OCI-LY1 (cell line): ENCODE results near the gene PCDHGB4.

Experiments used
- H2AFZ ChIP-seq: fragments of 200-600 bp; sonication (generic), shearing (Covaris generic); 2 replicates; pipeline ENCODE4 v1.6.0; 2014; ENCODE audit warnings: antibody characterized with exemption, mild to moderate bottlenecking, low read length
- H3F3A ChIP-seq: fragments of 200-600 bp; sonication (generic), shearing (Covaris generic); 2 replicates; pipeline ENCODE4 v1.6.0; 2014; ENCODE audit warnings: mild to moderate bottlenecking, antibody characterized with exemption, low read length, moderate library complexity; ENCODE audit not compliant: insufficient read depth
- H3K27ac ChIP-seq: fragments of 200-600 bp; sonication (generic); 2 replicates; pipeline ENCODE4 v1.5.1; 2014; ENCODE audit warnings: low read length, mixed run types, mild to moderate bottlenecking, low read depth; ENCODE audit not compliant: poor library complexity, severe bottlenecking
- H3K27me3 ChIP-seq: fragments of 200-600 bp; sonication (generic); 2 replicates; pipeline ENCODE4 v1.6.0; 2014; ENCODE audit warnings: antibody characterized with exemption, mild to moderate bottlenecking, low read length, moderate library complexity; ENCODE audit not compliant: insufficient read depth
- H3K36me3 ChIP-seq: fragments of 200-600 bp; sonication (generic); 2 replicates; pipeline ENCODE4 v1.6.1; 2014; ENCODE audit warnings: mild to moderate bottlenecking, antibody characterized with exemption, low read length, moderate library complexity, mixed read lengths; ENCODE audit not compliant: insufficient read depth
- H3K4me1 ChIP-seq: fragments of 200-600 bp; sonication (generic); 2 replicates; pipeline ENCODE4 v1.5.1; 2014; ENCODE audit warnings: mild to moderate bottlenecking, low read length, moderate library complexity; ENCODE audit not compliant: insufficient read depth, severe bottlenecking
- H3K4me2 ChIP-seq: fragments of 200-600 bp; sonication (generic), shearing (Covaris generic); 2 replicates; pipeline ENCODE4 v1.6.1; 2014; ENCODE audit warnings: low read length
- H3K4me3 ChIP-seq: fragments of 200-600 bp; sonication (generic); 2 replicates; pipeline ENCODE4 v1.5.1; 2014; ENCODE audit warnings: low read length, low read depth, mild to moderate bottlenecking, mixed read lengths; ENCODE audit not compliant: poor library complexity, severe bottlenecking
- H3K79me2 ChIP-seq: fragments of 200-600 bp; shearing (Covaris generic); 2 replicates; pipeline ENCODE4 v1.6.1; 2016; ENCODE audit warnings: mixed run types, low read length, mixed read lengths; ENCODE audit not compliant: insufficient read depth
- H3K9ac ChIP-seq: fragments of 200-600 bp; sonication (generic), shearing (Covaris generic); 2 replicates; pipeline ENCODE4 v1.6.1; 2014; ENCODE audit warnings: mild to moderate bottlenecking, low read length, mixed read lengths
- H3K9me2 ChIP-seq: fragments of 200-600 bp; sonication (generic), shearing (Covaris generic); 2 replicates; pipeline ENCODE4 v1.6.1; 2014; ENCODE audit warnings: low read depth, mild to moderate bottlenecking, low read length, mixed read lengths
- H3K9me3 ChIP-seq: fragments of 200-600 bp; shearing (Covaris generic); 2 replicates; pipeline ENCODE4 v1.6.1; 2014; ENCODE audit warnings: low read length, mixed read lengths
- H4K20me1 ChIP-seq: fragments of 200-600 bp; sonication (generic), shearing (Covaris generic); 2 replicates; pipeline ENCODE4 v1.6.0; 2016; ENCODE audit warnings: mild to moderate bottlenecking, low read length; ENCODE audit not compliant: insufficient read depth
- CTCF ChIP-seq: fragments of 200-600 bp; sonication (generic), shearing (Covaris generic); IDR thresholded peaks from 2 replicates; pipeline ENCODE4 v1.5.1; 2017; ENCODE audit warnings: mild to moderate bottlenecking, antibody characterized with exemption, low read length, moderate library complexity, mixed read lengths
- EZH2 ChIP-seq: fragments of 200-600 bp; sonication (generic), shearing (Covaris generic); IDR thresholded peaks from 2 replicates; pipeline ENCODE4 v1.8.0; 2017; ENCODE audit warnings: borderline replicate concordance, mixed run types, mild to moderate bottlenecking, antibody characterized with exemption, low read length, moderate library complexity, mixed read lengths

The PCDHGB4 gene

GRCh38 chr5:141363952-141364660 is 23.4 kb upstream of the PCDHGB4 start, which contains the start of gene PCDHGA5:
TSS of gene PCDHGA5 (plus strand) at chr5:141364162. CDS start at chr5:141364331, 169 bp downstream.
- Histone ChIP-seq H3K9me2 (no peaks in the 10 kb centered on the region), H3K36me3 (no peaks in the 10 kb centered on the region), H3K4me3 (no peak within 1 kb of the TSS), H3F3A (no peaks in the 10 kb centered on the region), H3K4me1 (no peaks in the 10 kb centered on the region), H3K9me3 (peaks cover 37% of the 10 kb centered on the region), H3K27ac (no peak within 1 kb of the TSS), H2AFZ (no peak within 1 kb of the TSS), H3K27me3 (no peaks in the 10 kb centered on the region), H3K4me2 (no peak within 1 kb of the TSS), H4K20me1 (no peaks in the 10 kb centered on the region), H3K79me2 (no peaks in the 10 kb centered on the region), H3K9ac (no peak within 1 kb of the TSS)
- TF ChIP-seq EZH2 (no peak), CTCF (no peak)

GRCh38 chr5:141366016-141366896 is 21.2 kb upstream of the PCDHGB4 start:
- Histone ChIP-seq H3K27ac (no peak overlapping the region), H3K27me3 (no peaks in the 10 kb centered on the region), H3K4me3 (no peak overlapping the region)

More at GRCh38 chr5:141366016-141366896, 21.2 kb upstream of the PCDHGB4 start:
- H4K20me1 ChIP-seq, result no peaks in the 10 kb centered on the region
- no peaks in the 10 kb centered on the region for H3K79me2 ChIP-seq
- no peaks in the 10 kb centered on the region for H3K36me3 ChIP-seq
- H3K4me2 ChIP-seq, result no peak overlapping the region
- TF ChIP-seq EZH2 (no peak), CTCF (no peak)
- peaks cover 32% of the 10 kb centered on the region for H3K9me3 ChIP-seq
- no peaks in the 10 kb centered on the region for H3K9me2 ChIP-seq
- H3K9ac ChIP-seq, result no peak overlapping the region
- no peak overlapping the region for H2AFZ ChIP-seq
- no peaks in the 10 kb centered on the region for H3K4me1 ChIP-seq
- no peaks in the 10 kb centered on the region for H3F3A ChIP-seq
